ENCODE measurements around the gene THBS2. TPM values are rescaled to one million over a fixed set of nuclear protein-coding genes. Genes with fewer than 3 reads are reported as not detected.

THBS2 gene
- polyA plus RNA-seq, 4 donors: 0.45 to 7.9 (median 2.8) TPM

GRCh38 chr6:169190144-169190584, 63.5 kb downstream of the THBS2 start:
- Histone ChIP-seq H3K36me3 (ENCODE audit: control insufficient read depth in 3 of 3, insufficient read depth in 2 of 3, low read depth in 1 of 3, low read length in 3 of 3) (no peaks in the 10 kb centered on the region), H3K27me3 (ENCODE audit: control insufficient read depth in 3 of 3, insufficient read depth in 3 of 3, low read length in 3 of 3) (no peaks in the 10 kb centered on the region), H3K27ac (ENCODE audit: low read depth in 1 of 3, low read length in 2 of 3) (peak overlapping the region in 1 of 3 donors; percentile 43), H3K4me1 (ENCODE audit: control insufficient read depth in 3 of 3, insufficient read depth in 2 of 3, low read depth in 1 of 3, low read length in 2 of 3) (no peaks in the 10 kb centered on the region), H3K4me3 (ENCODE audit: low read depth in 1 of 3, low read length in 3 of 3) (no peak overlapping the region), H3K9me3 (ENCODE audit: control insufficient read depth in 2 of 2, insufficient read depth in 1 of 2, low read depth in 1 of 2, low read length in 1 of 2) (no peaks in the 10 kb centered on the region)
- no peak for FAIRE-seq
- DNase-seq: no peak
- WGBS, 3 donors: 61 to 80% (median 76%) methylated on average over 8 of the region's 8 CpGs

- H3K36me3 ChIP-seq (ENCODE audit: control insufficient read depth in 3 of 3, insufficient read depth in 2 of 3, low read depth in 1 of 3, low read length in 3 of 3): no peaks in the 10 kb centered on the region
- DNase-seq (no peak), FAIRE-seq (no peak)
- 74 to 79% (median 77%) methylated on average over 8 of the region's 8 CpGs for WGBS, 3 donors
- H3K4me1 ChIP-seq (ENCODE audit: control insufficient read depth in 3 of 3, insufficient read depth in 2 of 3, low read depth in 1 of 3, low read length in 2 of 3): no peaks in the 10 kb centered on the region
- no peaks in the 10 kb centered on the region for H3K27me3 ChIP-seq (ENCODE audit: control insufficient read depth in 3 of 3, insufficient read depth in 3 of 3, low read length in 3 of 3)
- H3K27ac ChIP-seq (ENCODE audit: low read depth in 1 of 3, low read length in 2 of 3): peak overlapping the region in 1 of 3 donors; percentile 43
- no peak overlapping the region for H3K4me3 ChIP-seq (ENCODE audit: low read depth in 1 of 3, low read length in 3 of 3)
- H3K9me3 ChIP-seq (ENCODE audit: control insufficient read depth in 2 of 2, insufficient read depth in 1 of 2, low read depth in 1 of 2, low read length in 1 of 2): no peaks in the 10 kb centered on the region
Observed at GRCh38 chr6:169189686-169190085, 64.0 kb downstream of the THBS2 start.

GRCh38 chr6:169189182-169189581, 64.5 kb downstream of the THBS2 start:
- DNase-seq (no peak), FAIRE-seq (no peak)
- Histone ChIP-seq H3K4me3 (ENCODE audit: low read depth in 1 of 3, low read length in 3 of 3) (no peak overlapping the region), H3K36me3 (ENCODE audit: control insufficient read depth in 3 of 3, insufficient read depth in 2 of 3, low read depth in 1 of 3, low read length in 3 of 3) (no peaks in the 10 kb centered on the region), H3K4me1 (ENCODE audit: control insufficient read depth in 3 of 3, insufficient read depth in 2 of 3, low read depth in 1 of 3, low read length in 2 of 3) (no peaks in the 10 kb centered on the region), H3K27ac (ENCODE audit: low read depth in 1 of 3, low read length in 2 of 3) (no peak overlapping the region), H3K27me3 (ENCODE audit: control insufficient read depth in 3 of 3, insufficient read depth in 3 of 3, low read length in 3 of 3) (no peaks in the 10 kb centered on the region), H3K9me3 (ENCODE audit: control insufficient read depth in 2 of 2, insufficient read depth in 1 of 2, low read depth in 1 of 2, low read length in 1 of 2) (no peaks in the 10 kb centered on the region)
- 66 to 82% (median 71%) methylated on average over 8 of the region's 8 CpGs for WGBS, 3 donors

- Histone ChIP-seq H3K36me3 (ENCODE audit: control insufficient read depth in 3 of 3, insufficient read depth in 2 of 3, low read depth in 1 of 3, low read length in 3 of 3) (no peaks in the 10 kb centered on the region), H3K4me3 (ENCODE audit: low read depth in 1 of 3, low read length in 3 of 3) (no peak overlapping the region), H3K4me1 (ENCODE audit: control insufficient read depth in 3 of 3, insufficient read depth in 2 of 3, low read depth in 1 of 3, low read length in 2 of 3) (no peaks in the 10 kb centered on the region), H3K27ac (ENCODE audit: low read depth in 1 of 3, low read length in 2 of 3) (no peak overlapping the region), H3K27me3 (ENCODE audit: control insufficient read depth in 3 of 3, insufficient read depth in 3 of 3, low read length in 3 of 3) (no peaks in the 10 kb centered on the region), H3K9me3 (ENCODE audit: control insufficient read depth in 2 of 2, insufficient read depth in 1 of 2, low read depth in 1 of 2, low read length in 1 of 2) (no peaks in the 10 kb centered on the region)
- whole genome bisulfite sequencing, 3 donors: 51 to 63% (median 61%) methylated on average over 6 of the region's 6 CpGs
- FAIRE-seq (no peak), DNase-seq (peak in 1 of 2 donors; percentile 7)
Observed at GRCh38 chr6:169188475-169188874, 65.2 kb downstream of the THBS2 start.

DNA sequence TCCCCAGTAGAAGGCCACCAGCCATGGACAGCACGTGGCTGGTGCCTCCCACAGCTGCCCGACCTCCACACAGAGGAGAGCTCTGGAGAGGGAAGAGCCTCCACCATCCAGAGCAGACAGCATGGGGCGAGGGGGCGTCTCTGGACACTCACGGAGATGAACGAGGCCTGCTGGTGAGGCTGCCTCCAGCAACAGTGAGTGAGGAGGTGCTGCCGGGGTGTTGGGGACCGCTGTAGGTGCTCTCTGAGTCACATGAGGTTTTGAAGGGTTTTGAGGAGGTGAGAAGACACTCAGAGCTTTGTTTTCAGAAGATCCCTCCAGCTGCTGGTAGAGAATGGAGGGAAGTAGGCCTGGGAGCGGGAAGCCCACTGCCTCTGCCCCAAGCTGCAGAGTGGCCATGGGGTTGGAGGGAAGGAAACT, 65.6 kb downstream of the THBS2 start:
- Histone ChIP-seq H3K27ac (ENCODE audit: low read depth in 1 of 3, low read length in 2 of 3) (no peak overlapping the region), H3K9me3 (ENCODE audit: control insufficient read depth in 2 of 2, insufficient read depth in 1 of 2, low read depth in 1 of 2, low read length in 1 of 2) (no peaks in the 10 kb centered on the region), H3K4me3 (ENCODE audit: low read depth in 1 of 3, low read length in 3 of 3) (no peak overlapping the region), H3K27me3 (ENCODE audit: control insufficient read depth in 3 of 3, insufficient read depth in 3 of 3, low read length in 3 of 3) (no peaks in the 10 kb centered on the region), H3K36me3 (ENCODE audit: control insufficient read depth in 3 of 3, insufficient read depth in 2 of 3, low read depth in 1 of 3, low read length in 3 of 3) (no peaks in the 10 kb centered on the region), H3K4me1 (ENCODE audit: control insufficient read depth in 3 of 3, insufficient read depth in 2 of 3, low read depth in 1 of 3, low read length in 2 of 3) (no peaks in the 10 kb centered on the region)
- FAIRE-seq (no peak), DNase-seq (no peak)
- WGBS, 3 donors: 66 to 76% (median 74%) methylated on average over 9 of the region's 9 CpGs

GRCh38 chr6:169186496-169187169, 67.0 kb downstream of the THBS2 start:
- H3K4me1 ChIP-seq (ENCODE audit: control insufficient read depth in 3 of 3, insufficient read depth in 2 of 3, low read depth in 1 of 3, low read length in 2 of 3): no peaks in the 10 kb centered on the region
- DNase-seq: no peak
- no peaks in the 10 kb centered on the region for H3K9me3 ChIP-seq (ENCODE audit: control insufficient read depth in 2 of 2, insufficient read depth in 1 of 2, low read depth in 1 of 2, low read length in 1 of 2)
- no peak overlapping the region for H3K27ac ChIP-seq (ENCODE audit: low read depth in 1 of 3, low read length in 2 of 3)
- WGBS, 3 donors: 83 to 89% (median 87%) methylated on average over 25 of the region's 25 CpGs
- H3K36me3 ChIP-seq (ENCODE audit: control insufficient read depth in 3 of 3, insufficient read depth in 2 of 3, low read depth in 1 of 3, low read length in 3 of 3): no peaks in the 10 kb centered on the region
- no peak for FAIRE-seq
- H3K4me3 ChIP-seq (ENCODE audit: low read depth in 1 of 3, low read length in 3 of 3): no peak overlapping the region
- no peaks in the 10 kb centered on the region for H3K27me3 ChIP-seq (ENCODE audit: control insufficient read depth in 3 of 3, insufficient read depth in 3 of 3, low read length in 3 of 3)

GRCh38 chr6:169185692-169186485, 67.8 kb downstream of the THBS2 start:
- no peaks in the 10 kb centered on the region for H3K36me3 ChIP-seq (ENCODE audit: control insufficient read depth in 3 of 3, insufficient read depth in 2 of 3, low read depth in 1 of 3, low read length in 3 of 3)
- H3K9me3 ChIP-seq (ENCODE audit: control insufficient read depth in 2 of 2, insufficient read depth in 1 of 2, low read depth in 1 of 2, low read length in 1 of 2): no peaks in the 10 kb centered on the region
- DNase-seq (no peak), FAIRE-seq (no peak)
- no peak overlapping the region for H3K27ac ChIP-seq (ENCODE audit: low read depth in 1 of 3, low read length in 2 of 3)
- WGBS, 3 donors: 86 to 91% (median 88%) methylated on average over 26 of the region's 26 CpGs
- no peaks in the 10 kb centered on the region for H3K4me1 ChIP-seq (ENCODE audit: control insufficient read depth in 3 of 3, insufficient read depth in 2 of 3, low read depth in 1 of 3, low read length in 2 of 3)
- H3K27me3 ChIP-seq (ENCODE audit: control insufficient read depth in 3 of 3, insufficient read depth in 3 of 3, low read length in 3 of 3): no peaks in the 10 kb centered on the region
- no peak overlapping the region for H3K4me3 ChIP-seq (ENCODE audit: low read depth in 1 of 3, low read length in 3 of 3)

DNA sequence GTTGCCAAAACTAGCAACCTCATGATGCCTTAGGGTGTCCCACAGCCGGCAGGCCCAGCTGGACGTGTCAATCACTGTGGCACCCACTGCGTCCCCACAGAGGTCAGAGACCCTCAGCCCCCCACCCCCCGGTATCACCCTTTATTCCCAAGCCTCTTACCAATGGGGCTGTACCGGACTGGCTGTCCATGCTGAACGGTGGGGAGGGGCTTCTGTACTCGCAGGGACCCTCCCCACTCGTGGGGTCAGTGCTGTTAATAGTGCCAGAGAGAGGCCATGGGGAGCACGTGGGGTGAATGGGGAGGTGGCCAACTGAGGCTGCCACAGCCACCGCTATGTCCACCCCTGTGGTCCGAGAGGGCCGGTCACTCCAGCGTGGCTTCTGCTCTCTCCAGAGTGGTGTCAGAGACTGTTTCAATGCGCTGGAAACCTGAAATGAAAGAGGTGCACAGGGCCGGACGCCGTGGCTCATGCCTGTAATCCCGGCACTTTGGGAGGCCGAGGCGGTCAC, 68.6 kb downstream of the THBS2 start:
- WGBS, 3 donors: 89 to 91% (median 90%) methylated on average over 19 to 20 of the region's 20 CpGs

More for the DNA sequence above, 68.6 kb downstream of the THBS2 start:
- DNase-seq (no peak), FAIRE-seq (no peak)
- H3K27me3 ChIP-seq (ENCODE audit: control insufficient read depth in 3 of 3, insufficient read depth in 3 of 3, low read length in 3 of 3): no peaks in the 10 kb centered on the region
- no peaks in the 10 kb centered on the region for H3K36me3 ChIP-seq (ENCODE audit: control insufficient read depth in 3 of 3, insufficient read depth in 2 of 3, low read depth in 1 of 3, low read length in 3 of 3)
- H3K4me1 ChIP-seq (ENCODE audit: control insufficient read depth in 3 of 3, insufficient read depth in 2 of 3, low read depth in 1 of 3, low read length in 2 of 3): no peaks in the 10 kb centered on the region
- no peaks in the 10 kb centered on the region for H3K9me3 ChIP-seq (ENCODE audit: control insufficient read depth in 2 of 2, insufficient read depth in 1 of 2, low read depth in 1 of 2, low read length in 1 of 2)
- H3K27ac ChIP-seq (ENCODE audit: low read depth in 1 of 3, low read length in 2 of 3): no peak overlapping the region
- H3K4me3 ChIP-seq (ENCODE audit: low read depth in 1 of 3, low read length in 3 of 3): no peak overlapping the region

Data from small intestine (tissue), 7 donors.